ENCODE results near the gene YKT6.

- TF ChIP-seq, protein P1, sequence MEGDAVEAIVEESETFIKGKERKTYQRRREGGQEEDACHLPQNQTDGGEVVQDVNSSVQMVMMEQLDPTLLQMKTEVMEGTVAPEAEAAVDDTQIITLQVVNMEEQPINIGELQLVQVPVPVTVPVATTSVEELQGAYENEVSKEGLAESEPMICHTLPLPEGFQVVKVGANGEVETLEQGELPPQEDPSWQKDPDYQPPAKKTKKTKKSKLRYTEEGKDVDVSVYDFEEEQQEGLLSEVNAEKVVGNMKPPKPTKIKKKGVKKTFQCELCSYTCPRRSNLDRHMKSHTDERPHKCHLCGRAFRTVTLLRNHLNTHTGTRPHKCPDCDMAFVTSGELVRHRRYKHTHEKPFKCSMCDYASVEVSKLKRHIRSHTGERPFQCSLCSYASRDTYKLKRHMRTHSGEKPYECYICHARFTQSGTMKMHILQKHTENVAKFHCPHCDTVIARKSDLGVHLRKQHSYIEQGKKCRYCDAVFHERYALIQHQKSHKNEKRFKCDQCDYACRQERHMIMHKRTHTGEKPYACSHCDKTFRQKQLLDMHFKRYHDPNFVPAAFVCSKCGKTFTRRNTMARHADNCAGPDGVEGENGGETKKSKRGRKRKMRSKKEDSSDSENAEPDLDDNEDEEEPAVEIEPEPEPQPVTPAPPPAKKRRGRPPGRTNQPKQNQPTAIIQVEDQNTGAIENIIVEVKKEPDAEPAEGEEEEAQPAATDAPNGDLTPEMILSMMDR (IDR thresholded peaks at IDR 0.05), result peak in 1 of 3 experiments; percentile 31
- no peak for TF ChIP-seq POLR2A (IDR thresholded peaks at IDR 0.05)
Measured at GRCh38 chr7:44244282-44244681, 43.5 kb downstream of the YKT6 start.

Data from testis (tissue), 2 donors.